K562 (cell line): ENCODE data around the gene LYPD3.

Experiments
- CEBPB ChIP-seq: fragments of 450-650 bp; IDR thresholded peaks from 2 replicates; pipeline ENCODE4 v1.6.1; 2016; ENCODE audit warnings: missing genetic modification characterization, missing compliant biosample characterization
- CTCF ChIP-seq, 3 experiments: IDR thresholded peaks in 2 of 3; conservative IDR thresholded peaks in 1 of 3; 2 replicates each; pipeline ENCODE4 v1.5.1; 2011 to 2012; ENCODE audit warnings: low read length in 3 of 3, mild to moderate bottlenecking in 3 of 3, control low read depth in 2 of 3, improper control_type of control experiment in 1 of 3, inconsistent platforms in 1 of 3, low read depth in 1 of 3, mixed read lengths in 1 of 3, moderate library complexity in 1 of 3; ENCODE audit not compliant: insufficient read depth in 2 of 3
- NFIC ChIP-seq: fragments of 450-650 bp; IDR thresholded peaks from 2 replicates; pipeline ENCODE4 v1.6.1; 2017; ENCODE audit warnings: mild to moderate bottlenecking, inconsistent platforms
- RBM22 ChIP-seq: fragments of 200-400 bp; formaldehyde crosslinking; IDR thresholded peaks from 2 replicates; pipeline ENCODE4 v1.6.1; 2018; ENCODE audit warnings: low read length, low read depth; ENCODE audit not compliant: poor library complexity, severe bottlenecking
- RFX7 ChIP-seq: fragments of 250-450 bp; sonication (Bioruptor Pico); IDR thresholded peaks from 2 replicates; pipeline ENCODE4 v1.5.1; 2021; ENCODE audit warnings: mild to moderate bottlenecking
- TF ChIP-seq, protein P1 (sequence below): sonication (generic); formaldehyde crosslinking; IDR thresholded peaks from 2 replicates; pipeline ENCODE4 v1.8.1; 2022; ENCODE audit warnings: missing genetic modification reagents

DNA sequence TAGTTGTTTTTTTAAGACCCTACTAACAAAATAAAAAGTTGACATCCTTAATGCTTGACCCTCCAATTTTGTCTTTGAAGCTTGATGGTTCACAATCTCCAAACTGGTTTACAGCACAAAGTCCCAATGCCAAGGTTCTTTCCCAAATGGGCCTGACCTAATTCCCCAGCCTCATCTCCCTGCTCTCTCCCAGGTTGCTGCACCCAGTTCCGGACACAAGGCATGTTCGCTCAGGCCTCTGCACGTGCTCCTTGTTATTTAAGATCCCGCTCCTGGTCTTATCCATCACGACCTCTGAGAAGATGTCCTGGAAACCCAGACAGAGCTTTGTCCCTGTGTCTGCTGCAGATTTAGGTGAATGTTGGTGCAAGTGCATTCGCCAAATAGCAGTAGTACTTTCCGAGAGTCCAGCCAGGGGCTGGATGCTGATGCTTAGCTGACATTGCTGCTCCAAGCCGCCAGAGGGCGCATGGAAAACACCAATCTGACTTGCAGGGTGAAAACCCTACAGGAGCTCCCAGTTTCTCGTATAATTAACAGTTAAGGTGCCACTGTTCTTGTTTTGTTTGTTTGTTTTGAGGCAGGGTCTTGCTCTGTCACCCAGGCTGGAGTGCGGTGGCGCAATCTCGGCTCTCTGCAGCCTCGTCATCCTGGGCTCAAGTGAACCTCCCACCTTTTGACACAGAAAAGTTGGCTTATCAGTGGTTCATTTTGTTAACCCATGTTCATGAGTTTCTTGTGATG, 18.5 kb downstream of the LYPD3 start:
- TF ChIP-seq CTCF (IDR thresholded peaks at IDR 0.05 in 2 of 3, conservative IDR thresholded peaks at IDR 0.05 in 1 of 3; ENCODE audit: insufficient read depth in 2 of 3, low read depth in 1 of 3, low read length in 3 of 3) = peak; percentile 90 to 96 (median 94)
- TF ChIP-seq, protein P1, sequence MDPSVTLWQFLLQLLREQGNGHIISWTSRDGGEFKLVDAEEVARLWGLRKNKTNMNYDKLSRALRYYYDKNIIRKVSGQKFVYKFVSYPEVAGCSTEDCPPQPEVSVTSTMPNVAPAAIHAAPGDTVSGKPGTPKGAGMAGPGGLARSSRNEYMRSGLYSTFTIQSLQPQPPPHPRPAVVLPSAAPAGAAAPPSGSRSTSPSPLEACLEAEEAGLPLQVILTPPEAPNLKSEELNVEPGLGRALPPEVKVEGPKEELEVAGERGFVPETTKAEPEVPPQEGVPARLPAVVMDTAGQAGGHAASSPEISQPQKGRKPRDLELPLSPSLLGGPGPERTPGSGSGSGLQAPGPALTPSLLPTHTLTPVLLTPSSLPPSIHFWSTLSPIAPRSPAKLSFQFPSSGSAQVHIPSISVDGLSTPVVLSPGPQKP (CRISPR knock-in tag) = no peak
- no peak for TF ChIP-seq NFIC
- peak; percentile 54 for TF ChIP-seq CEBPB (tag)
- no peak for TF ChIP-seq RFX7
- no peak for TF ChIP-seq RBM22
